SKM-1 (cell line): ENCODE data around the gene PPARGC1A.

Experiments used
- DNase-seq: peaks from one replicate; lab custom pipeline; 2025; ENCODE audit not compliant: unreplicated experiment; lab: John Stamatoyannopoulos, UW

PPARGC1A gene

GRCh38 chr4:23909671-23910070 is 19.8 kb upstream of the PPARGC1A start:
- no peak for DNase-seq

- no peak for DNase-seq
Measured at GRCh38 chr4:23906839-23907238, 17.0 kb upstream of the PPARGC1A start.

DNA sequence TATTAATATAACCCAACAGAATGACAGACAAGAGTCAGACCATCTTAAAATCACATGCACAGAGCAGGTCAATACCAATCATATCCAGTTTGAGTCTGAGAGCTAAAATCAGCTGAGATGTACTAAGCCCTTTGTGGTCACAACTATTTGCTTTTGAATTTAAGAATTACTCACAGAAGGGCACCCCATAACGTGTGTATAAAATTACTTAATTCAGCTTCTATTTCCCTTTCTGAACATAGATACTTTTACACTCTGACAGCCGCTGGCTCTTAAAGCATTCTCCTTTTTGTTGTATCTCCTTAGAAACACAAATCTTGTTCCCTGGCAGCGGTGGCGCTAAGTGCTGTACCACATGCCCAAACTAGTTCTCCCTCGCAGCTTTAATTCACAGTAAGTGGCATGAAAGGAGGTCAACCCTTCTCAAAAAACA is 14.8 kb upstream of the PPARGC1A start:
- DNase-seq, result no peak

GRCh38 chr4:23903859-23904438 is 14.1 kb upstream of the PPARGC1A start:
- no peak for DNase-seq

DNA sequence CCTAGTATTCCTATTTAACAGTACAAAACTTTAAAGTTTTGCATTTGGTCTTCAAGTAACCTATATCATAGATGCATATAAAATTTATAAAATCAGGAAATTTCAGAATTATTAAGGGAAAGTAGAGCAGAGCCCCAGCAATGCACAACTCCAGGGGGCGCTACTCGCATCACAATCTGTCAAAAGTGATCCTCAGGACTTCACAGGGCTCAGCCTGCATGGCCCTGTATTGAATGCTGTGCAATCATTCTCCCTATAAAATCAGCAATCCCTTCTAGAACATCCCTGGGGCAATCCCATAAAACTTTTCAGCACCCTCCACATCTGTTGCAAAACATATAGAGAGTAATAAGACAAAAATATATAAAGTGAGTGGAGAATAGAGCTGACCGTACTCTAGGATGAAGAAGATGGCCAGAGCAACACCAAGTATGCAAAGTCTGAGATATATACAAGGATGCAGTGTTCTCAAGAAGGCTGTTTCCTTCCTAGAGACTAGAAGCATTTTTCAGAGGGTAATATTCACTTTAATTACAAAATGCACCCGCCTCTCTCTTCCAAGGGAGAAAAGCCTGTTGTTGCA is 12.5 kb upstream of the PPARGC1A start:
- DNase-seq, result no peak

DNA sequence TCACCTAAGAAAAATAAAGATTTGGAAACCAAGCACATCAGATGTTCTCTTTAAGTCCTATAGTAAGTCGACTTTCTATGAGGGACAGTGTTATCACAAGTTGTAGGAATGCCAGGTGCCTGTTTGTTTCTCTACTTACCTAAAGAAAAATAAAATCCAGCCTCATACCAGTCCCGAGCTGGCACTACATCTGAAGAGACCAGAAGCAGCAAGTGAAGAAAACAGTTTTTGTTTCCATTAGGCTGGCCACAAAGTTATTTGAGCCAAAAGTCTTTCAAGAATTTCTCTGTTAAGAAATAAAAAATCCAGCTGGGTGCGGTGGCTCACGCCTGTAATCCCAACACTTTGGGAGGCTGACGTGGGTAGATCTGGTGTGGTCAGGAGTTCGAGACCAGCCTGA is 10.8 kb upstream of the PPARGC1A start:
- DNase-seq, result no peak

DNA sequence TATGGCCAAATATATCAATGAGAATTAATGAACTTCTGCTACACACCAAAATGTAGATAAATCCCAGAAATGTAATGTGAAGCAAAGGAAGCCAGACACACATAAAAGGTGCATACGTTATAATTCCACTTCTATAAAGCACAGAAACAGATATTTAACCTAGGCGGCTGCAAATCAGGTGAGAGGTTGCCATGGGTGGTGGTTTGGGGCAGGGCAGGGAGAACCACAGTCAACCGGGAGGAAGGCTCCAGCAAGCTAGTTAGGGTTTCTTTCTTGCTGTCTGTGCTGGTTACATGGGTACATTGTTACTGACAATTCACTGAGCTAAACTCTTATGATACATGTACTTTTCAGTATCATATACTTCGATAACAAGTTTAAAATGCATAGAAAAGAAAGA is 9.7 kb upstream of the PPARGC1A start:
- DNase-seq, result no peak

- DNase-seq, result no peak
Measured at GRCh38 chr4:23897564-23898109, 7.8 kb upstream of the PPARGC1A start.

GRCh38 chr4:23894021-23894420 is 4.2 kb upstream of the PPARGC1A start:
- DNase-seq, result no peak

DNA sequence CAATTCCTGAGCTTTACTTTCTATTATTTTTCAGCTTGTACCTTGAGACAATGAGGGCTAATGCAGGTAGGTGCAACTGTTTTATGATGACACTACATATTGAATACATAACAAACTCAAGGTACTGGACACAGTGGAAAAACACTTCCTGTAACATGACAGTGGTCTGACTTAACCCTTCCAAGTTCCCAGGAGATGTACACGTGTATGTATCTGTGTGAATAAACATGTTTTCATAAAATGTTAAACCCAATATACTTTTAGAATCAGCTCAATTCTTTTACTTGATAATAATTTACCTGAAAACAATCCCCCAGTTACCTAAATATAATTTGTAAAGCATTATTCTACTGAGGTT is 1.2 kb upstream of the PPARGC1A start:
- no peak for DNase-seq

- no peak for DNase-seq
Measured at GRCh38 chr4:23890369-23891063, 669 bp upstream of the PPARGC1A start.

- DNase-seq, result no peak
Measured at GRCh38 chr4:23889391-23889790, 456 bp downstream of the PPARGC1A start.

DNA sequence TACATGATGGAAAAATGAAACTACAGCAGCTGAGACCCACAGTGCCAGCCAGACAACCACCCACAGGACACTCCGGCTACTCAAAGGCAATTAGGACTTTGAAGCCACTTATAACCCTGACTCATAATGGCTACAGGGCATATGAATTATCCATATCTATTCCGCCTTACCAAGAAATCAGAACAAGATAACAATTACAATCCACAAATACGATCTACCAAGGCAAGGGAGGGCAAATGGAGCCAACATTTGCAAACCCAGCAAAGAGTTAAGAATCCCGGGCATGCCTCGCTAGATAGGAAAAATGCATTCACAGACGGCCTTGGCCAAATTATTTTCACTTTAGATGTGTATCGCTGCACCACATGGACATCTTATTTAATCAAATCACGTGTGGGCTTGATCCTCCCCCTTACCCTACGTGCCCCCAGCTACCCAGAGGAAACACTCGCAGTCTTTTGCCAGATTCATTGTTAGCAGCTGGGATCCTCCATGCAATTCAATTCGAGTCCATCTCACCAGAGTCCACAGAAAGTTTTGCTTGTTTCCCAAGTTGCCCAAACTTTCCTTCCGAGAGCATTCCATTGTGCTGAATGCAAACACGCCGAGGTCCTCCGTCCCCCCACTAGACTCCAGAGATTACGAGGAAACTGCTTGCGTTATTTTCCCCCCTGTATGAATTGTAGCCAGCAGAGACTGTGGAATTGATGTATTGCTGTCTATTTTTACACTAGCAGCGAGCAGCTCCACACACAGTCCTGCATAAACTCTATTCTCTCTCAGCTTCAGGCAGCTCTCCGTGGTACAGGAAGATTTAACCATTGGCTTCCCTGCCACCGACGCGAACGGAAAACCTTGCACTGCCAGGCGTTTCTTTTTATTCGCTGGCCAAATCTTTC is 1.2 kb downstream of the PPARGC1A start:
- no peak for DNase-seq

DNA sequence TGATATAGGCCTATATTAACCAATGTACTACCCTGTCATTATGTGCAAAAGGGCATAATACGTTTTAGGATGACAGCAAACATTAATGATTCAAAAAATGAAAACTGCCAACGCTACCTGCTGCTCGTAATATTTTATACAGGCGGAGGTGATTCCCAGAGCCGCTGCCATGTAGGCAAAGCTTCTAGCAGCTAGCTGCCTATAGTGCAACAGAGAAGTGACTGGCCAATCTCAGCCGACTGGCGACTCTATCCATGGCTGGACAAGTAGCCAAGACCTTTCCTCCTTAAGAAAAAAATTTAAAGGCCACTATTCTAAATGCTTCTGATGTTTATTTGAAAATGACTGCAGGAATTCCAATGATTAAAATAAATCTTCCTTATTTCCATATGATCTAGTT is 1.9 kb downstream of the PPARGC1A start:
- DNase-seq, result no peak

- DNase-seq, result no peak
Measured at GRCh38 chr4:23887173-23887572, 2.7 kb downstream of the PPARGC1A start.

GRCh38 chr4:23885943-23886590 is 3.8 kb downstream of the PPARGC1A start:
- no peak for DNase-seq

DNA sequence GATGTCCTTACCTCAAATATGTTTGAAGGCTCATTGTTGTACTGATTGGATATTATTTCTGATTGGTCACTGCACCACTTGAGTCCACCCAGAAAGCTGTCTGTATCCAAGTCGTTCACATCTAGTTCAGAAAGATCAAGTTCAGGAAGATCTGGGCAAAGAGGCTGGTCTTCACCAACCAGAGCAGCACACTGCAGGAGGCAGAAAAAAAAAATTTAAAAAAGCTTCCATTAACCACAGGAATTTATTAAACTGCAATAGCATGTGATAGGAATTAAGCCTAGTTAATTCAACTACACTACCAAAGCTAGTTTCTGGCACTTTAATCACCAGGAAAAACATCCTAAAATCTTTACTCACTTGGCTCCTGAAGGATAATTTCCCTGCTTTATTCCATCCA is 5.1 kb downstream of the PPARGC1A start:
- DNase-seq, result no peak

GRCh38 chr4:23884261-23884660 is 5.6 kb downstream of the PPARGC1A start:
- no peak for DNase-seq

DNA sequence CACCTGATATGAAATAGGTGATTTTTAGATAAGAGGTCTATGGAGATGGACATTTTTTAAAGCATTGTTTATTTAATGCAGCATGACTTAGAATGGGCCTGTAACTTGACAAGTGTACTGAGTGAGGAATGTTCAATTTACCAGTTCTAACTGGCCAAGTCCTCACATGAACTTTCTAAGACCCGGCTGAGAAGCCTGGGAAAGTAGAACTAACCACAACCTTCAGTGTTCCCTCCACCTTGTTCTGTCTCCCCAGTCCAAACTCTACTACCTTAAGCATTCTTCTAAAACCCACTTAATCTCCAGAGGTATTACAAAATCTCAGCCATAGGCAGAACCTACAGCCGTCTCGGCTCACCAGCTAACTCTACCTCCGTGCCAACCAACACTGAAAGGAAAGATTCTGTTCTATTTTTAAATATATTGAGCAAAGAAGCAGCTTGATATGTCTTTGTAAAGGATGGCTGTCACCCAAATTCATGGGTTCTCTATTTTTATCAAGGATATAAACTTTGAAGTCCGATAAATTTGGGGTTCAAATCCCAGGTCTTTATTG is 6.8 kb downstream of the PPARGC1A start:
- DNase-seq, result no peak

GRCh38 chr4:23881674-23882337 is 8.0 kb downstream of the PPARGC1A start:
- DNase-seq, result no peak
